HG02884 (cell line): Measurements from ENCODE around the gene EXOC7.
"Not testable (repeated sequence)": the region's sequence is repeated elsewhere in the genome, so short reads cannot be mapped to it uniquely, and the experiment has no call there.

ENCODE experiments used
- ATAC-seq: cut with Tn5 transposase; IDR thresholded peaks from one replicate; pipeline ENCODE4 v1.9.1; 2021; ENCODE audit warnings: mild to moderate bottlenecking, moderate library complexity; ENCODE audit not compliant: unreplicated experiment

Gene EXOC7

DNA sequence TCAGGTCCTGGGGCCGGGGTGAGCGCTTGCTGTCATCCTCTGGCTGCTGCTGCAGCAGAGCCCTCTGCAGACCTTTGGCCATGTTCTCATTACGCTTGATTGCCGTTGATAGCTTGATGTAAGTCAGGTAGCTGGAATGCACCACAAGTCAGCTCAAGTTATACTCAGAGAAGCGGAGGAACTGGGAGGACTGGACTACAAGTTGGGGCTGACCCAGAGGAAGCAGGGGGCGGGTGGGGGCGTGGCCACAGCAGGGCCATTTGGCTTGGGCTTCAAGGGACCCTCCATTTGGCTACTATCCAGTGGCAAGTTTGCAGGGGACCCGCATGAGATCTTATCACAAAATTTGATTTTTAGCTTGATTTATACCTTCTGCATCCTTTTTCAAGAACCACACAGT, 57.5 kb downstream of the EXOC7 start:
- no peak for ATAC-seq

DNA sequence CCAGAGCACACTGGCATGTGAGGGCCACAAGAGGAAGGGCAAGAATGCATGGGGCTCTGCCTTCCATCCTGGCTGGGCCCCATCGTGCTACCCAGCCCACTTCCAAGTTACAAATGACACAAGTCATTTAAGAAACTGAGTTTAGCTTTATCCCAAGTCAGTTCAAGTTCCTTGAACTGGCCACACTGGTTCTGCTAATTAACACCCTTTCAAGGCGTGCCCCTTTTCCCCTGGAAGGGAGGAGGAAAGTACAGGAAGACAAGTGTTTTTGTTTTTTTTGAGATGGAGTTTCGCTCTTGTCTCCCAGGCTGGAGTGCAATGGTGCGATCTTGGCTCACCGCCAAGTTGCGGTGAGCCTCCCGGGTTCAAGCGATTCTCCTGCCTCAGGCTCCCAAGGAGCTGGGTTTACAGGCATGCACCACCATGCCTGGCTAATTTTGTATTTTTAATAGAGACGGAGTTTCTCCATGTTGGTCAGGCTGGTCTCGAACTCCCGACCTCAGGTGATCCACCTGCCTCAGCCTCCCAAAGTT, 59.0 kb downstream of the EXOC7 start:
- not testable (repeated sequence) for ATAC-seq

DNA sequence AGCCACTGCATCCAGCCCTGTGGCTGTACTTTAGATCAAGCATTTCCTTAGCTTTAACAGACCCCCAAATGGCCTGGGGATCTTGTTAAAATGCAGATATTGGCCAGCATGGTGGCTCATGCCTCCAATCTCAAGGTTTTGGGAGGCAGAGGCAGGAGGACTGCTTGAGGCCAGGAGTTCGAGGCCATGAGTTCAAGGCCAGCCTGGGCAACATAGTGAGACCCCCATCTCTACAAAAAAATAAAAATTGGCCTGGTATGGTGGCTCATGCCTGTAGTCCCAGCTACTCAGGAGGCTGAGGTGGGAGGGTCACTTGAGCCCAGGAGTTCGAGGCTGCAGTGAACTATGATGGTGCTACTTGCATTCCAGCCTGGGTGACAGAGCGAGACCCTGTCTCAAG, 60.7 kb downstream of the EXOC7 start:
- not testable (repeated sequence) for ATAC-seq

DNA sequence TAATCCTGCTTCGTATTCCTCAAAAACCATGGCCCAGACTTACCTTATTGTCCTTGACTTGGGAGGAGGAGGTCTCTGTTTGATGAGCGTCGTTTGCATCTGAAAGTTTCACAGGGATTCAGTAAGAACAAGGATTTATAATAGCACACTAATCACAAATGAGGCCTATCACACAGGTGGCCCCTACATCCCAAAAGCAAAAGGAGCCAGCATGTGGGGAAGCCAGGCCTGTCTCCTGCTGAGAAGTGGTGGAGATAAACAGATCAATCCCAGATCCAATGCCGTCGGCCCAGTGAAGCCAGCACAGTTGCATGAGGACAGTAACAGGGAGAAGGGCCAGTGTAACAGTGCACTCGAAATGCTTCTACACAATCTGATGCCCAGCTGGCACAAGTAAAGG, 63.2 kb downstream of the EXOC7 start:
- ATAC-seq: no peak

DNA sequence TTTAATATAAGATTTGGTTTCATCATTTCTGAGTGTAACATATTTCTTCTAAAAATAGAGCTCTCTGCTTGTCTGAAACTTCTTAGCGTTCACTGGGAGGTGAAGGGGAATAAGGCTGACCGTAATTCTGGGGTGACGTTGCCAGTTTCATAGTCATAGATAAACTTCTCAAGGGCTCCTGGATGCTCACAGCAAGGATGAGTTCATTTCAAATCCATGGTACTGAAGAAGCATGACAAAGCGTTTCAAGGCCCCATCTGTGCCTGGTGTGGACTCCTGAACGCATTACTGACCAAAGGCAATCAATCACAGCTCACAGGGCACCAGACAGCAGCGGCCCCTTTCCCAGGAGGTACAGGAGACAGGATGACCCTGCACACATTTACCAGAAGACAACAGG, 64.5 kb downstream of the EXOC7 start:
- ATAC-seq: no peak

DNA sequence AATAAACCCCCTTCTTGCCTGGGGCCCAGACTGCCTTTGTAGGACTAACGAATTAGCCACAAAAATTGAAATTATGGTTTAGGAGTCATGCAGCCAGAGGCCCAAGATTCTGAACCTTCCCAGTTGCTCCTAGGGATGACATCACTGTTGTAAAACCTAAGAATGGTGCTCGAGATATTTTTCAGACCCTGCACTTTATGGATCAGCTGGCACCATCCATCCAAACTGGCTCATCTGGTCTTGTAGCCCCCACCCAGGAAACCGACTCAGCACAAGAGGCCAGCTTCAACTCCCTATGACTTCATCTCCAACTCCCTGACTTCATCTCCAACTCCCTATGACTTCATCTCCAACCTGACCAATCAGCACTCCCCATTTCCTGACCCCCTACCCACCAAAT, 65.5 kb downstream of the EXOC7 start:
- ATAC-seq: no peak

DNA sequence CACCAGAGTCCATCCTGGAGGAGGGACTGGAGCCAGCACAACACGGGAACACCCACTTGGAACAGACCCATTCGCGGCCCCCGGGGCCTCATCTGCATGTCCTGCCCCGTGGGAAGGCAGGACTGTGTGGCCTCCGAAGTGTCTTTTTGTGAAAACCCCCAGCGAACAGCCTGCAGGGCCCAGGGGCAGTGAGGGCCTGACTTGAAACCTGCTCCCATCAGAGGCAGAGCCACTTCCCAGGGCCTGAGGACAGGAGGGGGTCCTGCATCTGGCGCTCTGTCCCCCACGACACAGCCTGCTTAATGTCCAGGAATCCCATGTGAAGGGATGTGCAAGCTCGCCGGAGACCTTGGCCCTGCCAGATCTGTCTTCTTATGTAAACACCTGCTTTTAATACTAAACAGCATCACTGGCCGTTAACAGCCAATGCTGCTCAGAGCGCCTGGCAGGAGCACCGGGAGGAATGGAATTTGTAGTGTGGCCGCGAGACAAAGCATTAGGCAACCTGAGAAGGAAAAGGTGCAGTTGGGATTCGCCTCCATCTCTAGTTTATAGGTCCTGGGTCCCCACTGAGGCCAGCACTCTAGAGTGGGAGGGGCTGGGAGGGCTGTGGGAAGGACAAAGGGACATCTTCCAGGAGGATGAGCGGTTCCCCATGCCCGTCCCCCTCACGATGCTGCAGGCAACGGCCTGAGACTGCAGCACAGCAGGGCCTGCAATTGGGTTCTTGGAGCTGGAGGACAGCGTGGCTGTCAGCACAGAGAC, 66.9 kb downstream of the EXOC7 start:
- no peak for ATAC-seq

DNA sequence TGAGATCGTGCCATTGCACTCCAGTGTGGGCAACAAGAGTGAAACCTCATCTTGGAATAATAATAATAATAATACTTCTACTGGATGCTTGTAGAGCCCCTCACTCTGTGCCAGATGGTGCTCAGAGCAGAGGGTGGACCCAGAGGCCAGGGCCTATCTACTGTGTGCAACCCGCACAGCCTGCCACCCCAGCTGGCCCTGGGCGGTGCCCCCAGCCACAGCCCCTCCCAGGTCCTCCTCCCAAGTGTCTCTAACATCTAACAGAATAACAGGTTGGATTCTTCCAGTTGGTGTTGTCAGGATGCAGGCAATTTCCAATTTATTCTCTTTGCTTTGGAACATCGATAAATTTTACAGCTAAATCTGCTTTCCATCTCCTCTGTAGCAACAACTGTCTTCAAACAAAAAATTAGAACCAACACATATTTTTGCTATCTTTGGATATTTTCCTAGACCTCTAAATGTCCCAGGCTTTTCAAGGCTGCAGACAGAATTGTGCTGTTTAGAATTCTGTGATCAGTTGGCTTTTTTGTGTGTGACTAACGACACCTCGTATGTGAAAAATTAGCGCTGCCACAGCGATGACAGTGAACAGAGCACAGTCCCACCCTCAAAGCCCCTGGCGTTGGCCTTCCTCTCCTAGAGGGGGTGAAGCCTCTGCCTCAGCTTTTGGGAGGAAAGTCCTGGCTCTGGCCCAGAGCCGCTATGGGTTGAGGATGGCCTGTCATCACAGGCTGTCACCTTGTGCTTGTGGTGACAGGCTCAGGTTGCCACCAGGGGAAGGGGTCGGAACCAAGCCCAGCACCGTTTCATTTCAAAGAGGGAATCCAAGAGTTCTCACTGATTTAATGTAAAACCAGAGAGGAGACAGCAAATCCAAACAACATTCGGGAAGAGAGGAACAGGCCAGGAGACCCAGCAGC, 68.9 kb downstream of the EXOC7 start:
- no peak for ATAC-seq

DNA sequence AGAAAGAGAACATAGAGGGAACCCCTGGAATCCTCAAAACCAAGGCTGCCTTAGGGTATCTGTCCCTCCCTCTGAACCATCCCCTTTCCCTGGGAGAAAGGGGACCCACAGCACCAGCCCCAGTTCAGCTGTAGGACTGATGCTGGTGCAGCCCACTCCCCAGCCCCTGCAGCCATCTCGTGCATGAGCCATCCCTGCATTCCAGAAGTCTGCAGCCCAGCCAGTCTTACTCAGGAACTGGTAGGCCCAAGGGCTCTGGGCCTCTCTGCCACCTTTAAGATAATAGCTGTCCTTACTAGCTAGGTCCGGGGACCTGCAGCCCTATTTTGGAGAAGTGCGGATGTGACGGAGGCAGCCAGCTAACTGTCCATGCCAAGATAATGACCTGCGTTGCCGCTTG, 70.4 kb downstream of the EXOC7 start:
- ATAC-seq: no peak

DNA sequence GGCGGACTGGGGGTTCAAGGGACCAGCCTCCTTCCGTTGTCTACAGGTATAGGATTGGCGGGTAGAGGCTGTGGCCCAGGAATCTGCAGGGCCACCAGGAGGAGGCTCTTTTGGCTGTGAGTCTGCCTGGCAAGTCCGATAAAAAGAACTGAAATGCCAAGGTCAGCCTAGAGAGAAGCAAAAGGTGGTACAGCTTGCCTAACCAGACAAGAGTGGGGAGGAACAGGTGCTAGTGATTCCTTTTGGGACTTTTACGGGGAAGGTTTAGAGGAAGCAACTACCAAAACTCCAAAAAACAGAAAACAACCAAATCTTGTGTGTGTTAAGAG, 70.8 kb downstream of the EXOC7 start:
- no peak for ATAC-seq

DNA sequence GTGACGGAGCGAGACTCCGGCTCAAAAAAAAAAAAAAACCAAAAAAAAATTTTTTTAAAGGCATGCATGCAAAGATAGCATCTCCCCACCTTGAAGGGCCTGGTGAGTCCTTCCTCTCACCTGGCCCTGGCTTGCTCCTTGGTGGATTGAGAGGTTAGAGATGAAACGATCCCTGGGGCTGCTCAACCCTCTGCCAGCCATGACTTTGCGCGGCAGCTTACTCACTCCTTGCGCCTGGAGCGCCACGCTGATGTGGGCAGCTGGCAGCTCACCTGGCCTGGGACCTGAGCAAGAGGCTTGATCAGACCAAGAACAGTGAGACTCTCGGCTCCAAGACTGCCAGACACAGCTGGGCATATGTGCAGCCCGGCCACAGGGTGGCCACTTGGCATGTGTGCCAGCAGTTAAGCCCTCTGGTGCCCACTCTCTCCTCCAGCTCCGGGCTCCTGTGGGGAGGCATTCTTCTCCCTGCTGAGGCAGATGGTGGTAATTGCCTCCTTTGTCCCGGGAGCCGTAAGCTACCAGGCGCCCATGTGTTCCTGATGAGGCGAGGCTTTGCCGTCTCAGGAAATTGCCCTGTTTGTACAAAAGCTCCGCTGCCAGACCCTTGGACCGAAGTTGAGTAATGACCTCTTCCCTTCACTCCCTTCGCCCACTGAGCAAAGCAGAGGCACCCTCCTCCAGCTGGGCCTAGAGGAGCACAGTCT, 71.4 kb downstream of the EXOC7 start:
- ATAC-seq: no peak
